Islet of Langerhans (tissue), 1 donor: ENCODE measurements around the gene IL34.
"Not testable (repeated sequence)": the region's sequence is repeated elsewhere in the genome, so short reads cannot be mapped to it uniquely, and the experiment has no call there.

Experiments
- FAIRE-seq: peaks from one replicate; lab custom pipeline; 2011; peaks lifted over from hg19 to GRCh38; lab: Jason Lieb, UNC

Gene IL34

DNA sequence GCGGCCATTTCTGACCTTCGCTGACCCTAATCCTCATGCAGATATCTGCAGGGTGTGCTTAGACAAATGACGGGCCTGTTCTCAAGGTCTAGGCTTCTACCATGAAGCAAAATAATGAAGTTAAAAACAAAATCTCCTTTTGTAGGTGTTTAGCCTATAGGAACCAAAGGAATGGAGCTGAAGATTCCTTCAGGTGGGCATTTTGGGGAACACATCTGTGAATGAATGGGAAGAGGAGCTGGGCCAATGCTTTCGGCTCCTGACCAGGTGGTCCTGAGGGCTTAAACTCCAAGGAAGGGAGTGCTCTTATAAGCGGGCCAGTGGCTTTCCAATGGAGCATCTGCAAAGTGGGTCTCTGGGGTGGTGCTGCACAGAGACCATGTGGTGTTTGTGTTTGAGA lies 14.1 kb upstream of the IL34 start:
- no peak for FAIRE-seq

DNA sequence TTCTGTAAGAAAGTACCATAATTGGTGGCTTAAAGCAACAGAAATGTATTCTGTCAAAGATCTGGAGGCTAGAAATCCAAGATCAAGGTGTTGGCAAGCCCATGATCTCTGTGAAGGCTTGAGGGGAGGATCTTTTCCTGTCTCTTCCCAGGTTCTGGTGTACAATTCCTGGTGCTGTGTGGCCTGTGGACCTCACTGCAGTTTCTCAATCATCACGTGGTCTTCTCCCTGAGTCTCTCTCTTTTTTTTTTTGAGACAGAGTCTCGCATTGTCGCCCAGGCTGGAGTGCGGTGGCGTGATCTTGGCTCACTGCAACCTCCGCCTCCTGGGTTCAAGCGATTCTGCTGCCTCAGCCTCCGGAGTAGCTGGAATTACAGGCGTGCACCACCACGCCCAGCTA lies 12.7 kb upstream of the IL34 start:
- not testable (repeated sequence) for FAIRE-seq

DNA sequence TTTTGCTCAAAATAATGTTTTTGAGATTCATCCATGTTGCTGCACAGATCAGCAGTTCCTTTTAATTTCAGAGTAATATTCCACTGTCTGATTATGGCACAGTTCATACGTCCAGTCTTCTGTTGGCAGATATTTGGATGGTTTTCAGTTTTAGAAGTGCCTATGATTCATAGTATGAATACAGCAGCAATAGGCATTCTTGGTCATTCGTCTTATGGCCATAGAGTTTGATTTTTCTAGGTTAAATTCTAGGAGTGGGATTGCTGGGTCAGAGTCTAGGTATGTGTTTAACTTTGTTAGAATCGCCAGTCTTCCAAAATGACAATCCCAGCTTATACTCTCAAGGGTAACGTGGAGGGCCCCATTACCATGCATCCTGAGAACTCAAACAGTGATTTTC lies 11.5 kb upstream of the IL34 start:
- FAIRE-seq: no peak

DNA sequence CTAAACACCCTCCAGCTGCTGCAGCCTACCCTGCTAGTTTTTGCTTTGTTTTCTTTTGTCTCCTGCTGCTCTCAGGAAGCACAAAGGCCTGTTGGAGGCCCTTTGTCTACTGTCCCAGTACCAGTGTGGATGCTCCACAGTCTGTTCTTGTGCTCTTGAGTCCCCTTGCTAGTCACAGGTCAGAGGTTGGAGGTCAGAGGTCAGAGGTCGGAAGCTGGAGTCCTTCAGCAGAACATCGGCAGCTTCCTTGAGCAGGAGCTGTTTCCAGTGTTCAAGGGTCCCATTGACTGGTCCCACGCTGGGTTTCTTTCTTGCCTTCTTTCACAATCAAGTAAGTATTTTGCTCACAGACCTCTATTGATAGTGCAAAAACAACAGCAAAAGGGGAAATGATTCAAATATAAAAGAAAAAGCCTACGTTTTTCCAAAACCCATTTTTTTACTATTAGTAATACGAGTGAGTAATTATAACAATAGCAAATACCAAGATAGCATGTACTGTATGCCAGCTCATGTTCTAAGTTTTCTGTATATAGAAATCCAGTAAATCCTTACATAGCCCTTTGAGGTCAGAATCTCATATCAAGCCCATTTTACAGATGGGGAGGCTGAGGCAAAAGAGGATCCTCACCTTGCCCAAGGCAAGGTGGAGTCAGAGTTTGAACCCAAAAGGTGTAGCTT lies 10.9 kb upstream of the IL34 start:
- no peak for FAIRE-seq

DNA sequence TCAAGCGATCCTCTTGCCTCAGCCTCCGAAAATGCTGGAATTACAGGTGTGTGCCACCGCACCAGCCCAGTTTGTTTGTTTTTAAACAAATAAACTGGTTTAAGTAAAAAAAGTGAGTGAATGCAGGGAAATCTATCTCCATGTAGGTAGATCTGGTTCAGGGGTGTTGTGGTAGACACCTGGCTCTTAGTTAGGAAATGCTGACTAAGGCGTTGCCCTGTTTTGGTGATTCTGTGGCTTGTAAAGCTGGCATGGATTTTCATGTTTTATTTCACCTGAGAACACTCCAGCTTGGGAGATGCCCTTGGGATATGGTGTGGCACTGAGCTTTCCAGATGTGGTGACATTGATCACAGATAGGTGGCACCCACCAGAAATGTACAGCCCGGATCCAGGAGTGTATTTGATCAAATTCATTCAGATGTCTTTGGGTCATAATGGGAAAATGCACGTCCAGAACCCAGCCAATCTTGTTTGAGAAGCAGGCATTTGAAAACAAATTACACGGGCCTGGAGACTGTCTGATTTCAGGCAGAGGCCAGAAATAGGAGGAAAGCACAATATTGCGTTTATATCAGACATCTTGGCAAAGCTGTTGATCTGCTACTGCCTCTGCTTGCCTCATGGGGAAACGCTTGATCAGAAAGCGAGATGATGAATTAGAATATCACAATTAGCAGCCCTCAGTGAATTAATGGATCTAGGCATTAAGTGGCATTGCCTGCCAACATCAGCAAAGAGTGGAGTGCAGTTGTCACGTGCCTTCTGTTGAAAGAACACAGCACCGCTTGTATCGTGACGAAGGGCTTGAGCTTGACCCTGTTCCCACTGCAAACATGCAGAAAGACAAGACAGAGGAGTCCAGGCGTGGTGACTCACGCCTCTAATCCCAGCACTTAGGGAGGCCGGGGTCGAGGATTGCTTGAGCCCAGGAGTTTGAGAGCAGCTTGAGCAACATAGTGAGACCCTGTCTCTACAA lies 7.3 kb upstream of the IL34 start:
- FAIRE-seq: no peak

DNA sequence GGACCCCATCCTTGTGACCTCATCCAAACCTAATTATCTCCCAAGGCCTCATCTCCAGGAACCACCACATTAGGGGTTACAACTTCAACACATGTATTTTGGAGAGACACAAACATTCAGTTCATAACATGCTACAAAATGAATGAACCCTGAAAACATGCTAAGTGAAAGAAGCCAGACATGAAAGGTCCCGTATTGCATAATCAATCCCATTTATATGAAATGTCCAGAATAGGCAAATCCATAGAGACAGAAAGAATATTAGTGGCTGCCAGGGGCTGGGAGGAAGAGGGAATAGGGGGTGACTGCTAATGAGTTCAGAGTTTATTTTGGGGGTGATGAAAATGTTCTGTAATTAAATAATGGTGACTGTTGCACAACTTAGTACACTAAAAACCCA lies 3.7 kb upstream of the IL34 start:
- FAIRE-seq: no peak

DNA sequence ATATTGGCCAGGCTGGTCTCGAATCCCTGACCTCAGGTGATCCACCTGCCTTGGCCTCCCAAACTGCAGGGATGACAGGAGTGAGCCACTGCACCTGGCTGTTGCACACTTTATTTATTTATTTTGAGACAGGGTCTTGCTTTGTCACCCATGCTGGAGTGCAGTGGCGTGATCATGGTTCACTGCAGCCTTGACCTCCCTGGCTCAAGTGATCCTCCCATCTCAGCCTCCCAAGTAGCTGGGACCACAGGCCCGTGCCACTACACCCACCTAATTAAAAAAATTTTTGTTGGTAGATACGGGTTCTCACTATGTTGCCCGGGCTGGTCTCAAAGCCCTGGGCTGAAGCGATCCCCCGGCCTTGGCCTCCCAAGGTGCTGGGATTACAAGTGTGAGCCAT lies 3.1 kb upstream of the IL34 start:
- not testable (repeated sequence) for FAIRE-seq

DNA sequence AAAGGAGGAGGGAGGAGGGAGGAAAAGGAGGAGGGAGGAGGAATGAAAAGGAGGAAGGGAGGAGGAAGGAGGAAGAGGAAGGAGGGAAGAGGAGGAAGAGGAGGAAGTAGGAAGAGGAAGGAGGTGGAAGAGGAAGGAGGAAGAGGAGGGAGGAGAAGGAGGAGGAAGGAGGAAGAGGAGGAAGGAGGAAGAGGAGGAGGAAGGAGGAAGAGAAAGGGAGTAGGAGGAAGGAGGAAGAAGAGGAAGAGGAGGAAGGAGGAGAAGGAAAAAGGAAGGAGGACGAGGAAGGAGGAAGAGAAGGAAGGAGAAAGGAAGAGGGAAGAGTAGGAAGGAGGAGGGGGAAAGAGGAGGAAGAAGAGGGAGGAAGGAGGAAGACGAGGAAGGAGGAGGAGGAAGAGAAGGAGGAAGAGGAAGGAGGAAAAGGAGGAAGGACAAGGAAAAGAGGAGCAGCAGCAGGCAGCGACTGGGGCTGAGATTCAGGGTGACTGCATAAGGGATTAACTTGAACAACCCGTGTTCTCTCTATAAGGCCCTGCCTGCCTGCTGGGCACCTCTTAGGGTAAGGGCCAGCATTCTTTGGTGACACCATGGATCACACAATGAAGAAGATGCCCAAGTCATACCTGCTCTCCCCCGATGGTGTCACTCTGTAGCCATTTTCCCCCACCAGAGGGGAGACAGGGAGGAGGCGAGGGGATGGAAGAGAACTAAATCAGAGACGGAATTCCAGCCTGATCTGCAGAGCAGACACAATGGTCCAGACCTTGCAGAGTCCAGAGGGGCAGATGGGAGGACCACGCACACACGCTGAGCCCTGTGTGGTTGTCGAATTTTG lies 1.4 kb upstream of the IL34 start:
- no peak for FAIRE-seq

DNA sequence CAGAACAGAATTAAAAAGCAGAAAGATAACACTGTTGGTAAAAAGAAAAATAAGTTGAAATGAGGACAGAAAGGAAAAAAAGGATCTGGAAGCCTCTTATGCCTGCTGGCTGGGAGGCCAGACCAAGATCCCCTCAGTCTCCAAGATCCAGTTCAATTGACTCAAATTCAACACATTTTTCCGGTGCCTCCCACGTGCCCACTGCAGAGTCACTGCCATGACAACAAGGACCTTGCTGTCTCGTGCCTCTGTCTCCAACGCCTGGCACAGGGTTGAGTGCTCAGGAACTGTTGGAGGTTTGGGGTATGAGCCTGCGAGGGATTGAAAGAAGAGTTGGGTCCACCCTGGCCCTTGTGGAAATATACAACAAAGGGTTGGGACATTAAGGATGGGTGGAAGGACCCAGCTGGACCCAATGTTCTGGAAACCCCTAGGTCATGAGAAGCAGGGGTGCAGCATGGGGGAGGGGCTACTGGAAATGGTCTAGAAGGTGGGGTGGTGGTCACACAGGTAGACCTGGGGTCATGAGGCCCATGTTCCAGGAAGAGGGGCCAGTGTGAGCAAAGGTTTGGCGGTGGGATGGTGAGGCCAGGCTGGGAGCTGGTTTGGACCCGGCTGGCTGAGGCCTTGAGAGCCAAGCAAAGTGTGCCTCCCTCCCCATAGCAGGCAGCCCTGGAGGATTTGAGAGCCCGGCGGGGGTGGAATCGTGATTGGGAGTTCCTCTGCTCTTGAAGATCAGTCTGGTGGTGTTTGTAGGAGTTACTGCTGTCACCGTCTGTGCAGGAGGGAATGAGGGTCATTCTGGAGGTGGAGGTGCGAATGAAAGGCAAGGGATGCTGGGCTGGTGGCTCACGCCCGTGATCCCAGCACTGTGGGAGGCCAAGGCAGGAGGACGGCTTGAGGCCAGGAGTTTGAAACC lies 1.3 kb downstream of the IL34 start:
- FAIRE-seq: no peak

DNA sequence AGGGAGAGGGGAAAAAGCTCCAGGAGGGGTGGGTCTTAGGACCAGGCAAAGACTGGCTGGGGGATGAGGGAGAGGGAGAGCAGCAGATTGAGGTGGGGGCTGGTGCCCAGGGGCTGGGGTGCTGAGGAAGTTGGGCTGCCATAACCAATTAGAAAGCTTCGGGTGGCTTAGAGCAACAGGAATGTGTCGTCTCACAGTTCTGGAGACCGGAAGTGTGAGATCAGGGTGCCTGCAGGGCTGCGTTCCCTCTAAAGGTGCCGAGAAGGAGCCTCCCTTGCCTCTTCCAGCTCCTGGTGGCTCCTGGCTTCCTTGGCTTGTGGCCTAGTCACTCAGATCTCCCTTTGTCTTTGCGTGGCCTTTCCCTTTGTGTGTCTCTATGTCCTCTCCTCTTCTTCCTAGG lies 2.2 kb downstream of the IL34 start:
- no peak for FAIRE-seq

DNA sequence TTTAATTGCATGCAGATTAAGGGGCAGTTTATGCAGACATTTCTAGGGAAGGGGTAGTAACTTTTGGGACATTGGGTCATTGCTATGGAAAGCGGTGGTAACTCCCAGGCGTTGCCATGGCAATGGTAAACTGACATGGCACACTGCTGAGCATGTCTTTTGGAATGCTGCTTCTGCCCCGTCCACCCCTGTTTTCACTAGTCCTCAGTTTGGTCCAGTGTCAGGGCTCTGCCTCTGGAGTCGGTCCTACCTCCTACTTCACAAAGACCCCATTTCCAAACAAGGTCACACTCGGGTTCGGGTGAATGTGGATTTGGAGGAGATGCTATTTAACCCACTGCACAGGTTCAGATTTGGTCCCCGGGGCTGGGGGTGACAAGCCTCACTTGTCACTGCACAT lies 2.9 kb downstream of the IL34 start:
- no peak for FAIRE-seq

DNA sequence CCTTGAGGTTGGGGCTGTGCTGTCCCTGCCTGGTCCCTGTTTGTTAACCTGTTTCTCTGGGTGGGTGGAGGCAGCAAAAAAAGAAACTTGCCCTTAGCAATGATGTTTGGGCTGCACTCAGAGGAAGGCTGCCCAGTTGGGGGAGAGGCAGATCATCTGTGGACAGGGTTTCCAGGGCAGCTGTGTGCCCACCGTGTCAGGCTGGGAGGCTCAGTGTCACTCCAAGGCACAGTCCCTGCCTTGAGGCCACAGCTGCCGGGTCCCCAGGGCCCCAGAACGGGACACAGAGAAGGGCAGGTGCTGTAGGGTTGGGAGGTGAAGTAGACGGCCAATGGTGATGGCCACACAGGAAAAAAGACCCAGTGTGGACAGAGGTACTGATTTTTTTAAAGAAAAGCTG lies 3.9 kb downstream of the IL34 start:
- FAIRE-seq: no peak

DNA sequence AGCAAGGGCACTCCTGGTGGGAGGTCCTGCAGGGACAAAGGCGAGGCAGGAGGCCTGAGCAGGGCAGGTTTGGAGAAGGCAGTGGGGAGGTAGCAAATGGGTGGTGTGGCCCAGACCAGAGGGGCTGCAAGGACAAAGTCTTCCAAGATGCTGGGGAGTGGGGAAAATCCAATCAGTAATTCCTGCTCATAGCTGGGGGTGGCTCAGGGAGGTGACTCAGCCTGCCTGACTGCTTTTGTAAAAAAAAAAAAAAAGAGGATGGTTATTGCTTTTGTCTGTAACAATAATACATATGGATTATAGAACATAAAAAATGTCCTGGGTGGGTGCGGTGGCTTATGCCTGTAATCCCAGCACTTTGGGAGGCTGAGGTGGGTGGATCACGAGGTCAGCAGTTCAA lies 5.2 kb downstream of the IL34 start:
- no peak for FAIRE-seq

DNA sequence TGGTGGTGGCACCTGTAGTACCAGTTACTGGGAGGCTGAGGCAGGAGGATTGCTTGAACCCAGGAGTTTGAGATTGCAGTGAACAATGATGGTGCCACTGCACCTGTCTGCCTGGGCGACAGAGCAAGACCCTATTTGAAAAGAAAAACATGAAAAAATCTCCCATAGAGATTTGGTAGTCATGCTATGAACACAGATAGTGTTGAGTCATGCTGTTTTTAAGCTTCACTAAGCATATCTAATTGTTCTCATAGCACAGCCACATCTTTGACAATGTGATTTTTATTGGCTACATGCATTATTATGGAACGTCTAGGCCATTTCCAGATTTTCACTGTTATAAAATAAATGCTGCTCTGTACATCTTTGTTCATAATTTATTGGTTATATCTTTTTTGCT lies 6.0 kb downstream of the IL34 start:
- FAIRE-seq: no peak

DNA sequence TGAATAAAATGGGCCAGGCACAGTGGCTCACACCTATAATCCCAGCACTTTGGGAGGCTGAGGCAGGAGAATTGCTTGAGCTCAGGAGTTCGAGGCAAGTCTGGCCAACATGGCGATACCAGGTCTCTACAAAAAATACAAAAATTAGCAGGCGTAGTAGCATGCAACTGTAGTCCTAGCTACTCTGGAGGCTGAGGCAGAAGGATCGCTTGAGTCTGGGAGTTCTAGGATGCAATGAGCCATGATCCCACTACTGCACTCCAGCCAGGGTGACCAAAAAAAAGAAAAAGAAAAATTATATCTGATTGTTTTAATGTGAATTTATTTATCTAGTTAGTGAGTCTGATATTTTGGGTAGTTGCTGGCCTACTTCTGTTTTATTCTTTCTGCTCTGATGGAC lies 7.0 kb downstream of the IL34 start:
- no peak for FAIRE-seq

DNA sequence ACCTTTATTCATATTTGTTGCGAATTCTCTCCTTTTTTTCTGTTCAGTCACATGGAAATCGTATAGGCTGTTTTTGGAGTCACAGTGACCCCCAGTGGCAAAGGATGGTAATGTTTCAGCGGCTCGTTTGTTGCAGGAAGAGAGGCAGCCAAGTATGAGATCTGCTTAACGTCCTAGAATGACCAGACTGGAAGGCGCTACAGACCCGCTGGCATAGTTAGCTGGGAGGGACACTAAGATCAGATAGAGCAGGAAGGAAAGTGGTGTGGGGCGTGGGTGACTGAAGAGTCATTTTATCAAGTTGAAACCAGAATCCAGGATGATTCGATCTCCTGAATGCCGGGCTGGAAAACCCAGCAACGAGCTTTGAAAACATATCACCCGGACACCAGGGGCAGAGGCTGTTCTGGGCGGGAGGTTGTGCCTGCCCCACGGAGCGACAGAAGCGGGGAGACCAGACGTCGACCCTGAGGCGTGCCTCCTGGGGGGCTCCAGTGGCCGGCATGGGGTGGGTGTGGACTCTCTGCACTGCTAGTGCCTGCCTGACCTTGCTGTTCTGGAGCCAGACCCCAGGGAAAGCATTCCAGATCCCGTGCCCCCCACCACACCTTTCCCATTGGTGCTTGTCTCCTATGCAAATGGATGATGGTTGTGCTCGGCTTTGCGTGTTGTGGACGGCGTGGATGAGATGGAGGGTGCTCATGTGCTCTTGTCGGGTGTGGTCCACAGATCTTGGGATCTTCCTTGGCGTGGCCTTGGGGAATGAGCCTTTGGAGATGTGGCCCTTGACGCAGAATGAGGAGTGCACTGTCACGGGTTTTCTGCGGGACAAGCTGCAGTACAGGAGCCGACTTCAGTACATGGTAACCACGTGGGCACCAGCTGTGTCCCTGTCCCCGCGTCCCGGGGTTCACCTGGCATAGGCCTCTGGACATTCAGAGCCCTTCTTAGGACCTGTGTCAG lies 7.7 kb downstream of the IL34 start:
- peak; percentile 96 for FAIRE-seq

DNA sequence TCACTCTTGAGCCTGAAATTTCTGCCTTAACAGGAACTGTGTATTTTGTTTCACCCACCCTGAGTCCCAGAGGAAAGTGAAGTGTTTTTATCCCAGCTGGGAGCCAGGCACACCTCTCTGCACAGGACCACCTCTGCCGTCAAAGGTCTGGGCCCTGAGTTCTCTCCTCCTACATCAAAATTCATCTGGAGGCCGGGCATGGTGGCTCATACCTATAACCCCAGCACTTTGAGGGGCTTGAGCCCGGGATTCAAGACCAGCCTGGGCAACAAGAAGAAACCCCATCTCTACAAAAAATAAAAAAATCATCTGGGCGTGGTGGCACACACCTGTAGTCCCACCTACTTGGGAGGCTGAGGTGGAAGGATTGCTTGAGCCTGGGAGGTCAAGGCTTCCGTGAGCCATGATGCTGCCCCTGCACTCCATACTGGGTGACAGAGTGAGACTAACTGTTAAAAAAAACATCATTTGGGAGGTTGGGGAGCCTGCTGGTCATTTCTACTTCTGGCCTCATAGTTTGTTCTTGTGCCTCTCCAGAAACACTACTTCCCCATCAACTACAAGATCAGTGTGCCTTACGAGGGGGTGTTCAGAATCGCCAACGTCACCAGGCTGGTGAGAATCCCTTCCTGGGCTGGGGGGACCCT lies 9.8 kb downstream of the IL34 start:
- FAIRE-seq: no peak

DNA sequence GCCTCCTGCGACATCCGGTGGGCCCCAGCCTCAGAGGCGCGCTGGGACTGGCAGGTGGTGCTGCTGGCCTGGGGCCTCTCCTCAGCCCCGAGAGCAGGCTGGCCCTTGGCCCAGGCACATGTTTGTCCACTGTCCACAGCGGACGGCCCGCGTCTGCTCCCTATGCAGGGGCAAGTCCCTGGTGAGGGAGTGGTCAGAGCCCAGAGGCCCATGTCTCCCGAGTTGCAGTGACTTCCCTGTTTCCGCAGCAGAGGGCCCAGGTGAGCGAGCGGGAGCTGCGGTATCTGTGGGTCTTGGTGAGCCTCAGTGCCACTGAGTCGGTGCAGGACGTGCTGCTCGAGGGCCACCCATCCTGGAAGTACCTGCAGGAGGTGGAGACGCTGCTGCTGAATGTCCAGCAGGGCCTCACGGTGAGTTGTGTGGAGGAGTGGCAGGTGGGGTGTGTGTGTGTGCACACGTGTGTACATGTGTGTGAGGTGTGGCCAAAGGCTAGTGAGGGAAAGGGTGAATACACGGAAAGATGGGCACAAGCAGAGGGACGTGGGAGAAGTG lies 10.4 kb downstream of the IL34 start:
- no peak for FAIRE-seq

DNA sequence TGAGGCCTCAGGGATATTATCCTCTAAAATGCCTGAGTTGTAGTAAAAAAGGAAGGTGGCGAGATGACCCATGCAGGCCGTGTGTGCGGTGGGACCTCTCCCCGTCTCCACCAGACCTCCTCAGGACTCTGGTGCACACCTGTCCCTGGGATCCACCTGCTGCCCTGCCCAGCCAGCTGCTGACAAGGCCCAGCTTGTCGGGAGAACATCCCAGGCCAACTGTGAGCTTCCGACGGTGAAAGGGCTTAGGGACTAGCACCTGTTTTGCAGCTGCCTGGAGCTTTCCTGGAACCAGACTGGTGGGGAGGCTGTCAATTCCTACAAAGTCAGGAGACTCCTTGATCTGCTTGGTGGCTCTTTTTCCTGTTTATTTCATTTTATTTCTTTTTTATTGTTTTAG lies 11.6 kb downstream of the IL34 start:
- no peak for FAIRE-seq

DNA sequence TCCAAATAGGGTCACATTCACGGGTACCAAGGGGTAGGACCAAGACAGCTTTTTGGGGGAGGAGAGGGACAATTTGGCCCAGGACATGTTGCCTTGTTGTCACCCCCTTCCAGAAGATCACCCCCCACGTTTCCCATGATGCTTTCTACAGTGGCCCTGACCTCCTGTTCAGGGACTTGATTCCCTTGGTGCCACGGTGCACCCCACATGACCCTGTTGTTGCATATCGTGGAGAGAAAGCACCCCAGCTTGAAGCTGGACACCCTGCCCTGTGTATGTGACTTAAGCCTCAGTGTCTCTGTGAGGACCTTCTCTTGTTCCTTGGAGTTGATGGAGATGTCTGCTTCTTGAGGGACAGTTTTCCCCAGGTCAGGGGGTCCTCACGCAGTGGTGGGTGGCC lies 12.6 kb downstream of the IL34 start:
- no peak for FAIRE-seq
